Measurements from ENCODE around the gene MVB12B. TPM values are rescaled to one million over a fixed set of nuclear protein-coding genes. Genes with fewer than 3 reads are reported as not detected.

MVB12B gene
- total RNA-seq, 4 donors from 2014 or later = 15.7 to 27.3 (median 22.7) TPM

GRCh38 chr9:126337729-126338372 is 11.2 kb downstream of the MVB12B start:
- H3K4me1 ChIP-seq = peaks cover 11 to 38% (median 23%) of the 10 kb centered on the region in 4 donors
- no peak overlapping the region for H3K27ac ChIP-seq
- intact Hi-C loops (cut with DNase I; ENCODE audit: low total_unique reads) (no loop called here), in situ Hi-C loops (cut with MboI; ENCODE audit: low pct_ligation_motif_present in 1 of 4, low pct_unique_long_range_greater_than_20kb in 1 of 4, low sequenced_read_pairs in 3 of 4) (no loop called here)
- DNase-seq = no peak
- no peaks in the 10 kb centered on the region for H3K36me3 ChIP-seq
- no peaks in the 10 kb centered on the region for H3K9me3 ChIP-seq
- no peaks in the 10 kb centered on the region for H3K27me3 ChIP-seq
- H3K4me3 ChIP-seq = no peak overlapping the region
- TF ChIP-seq POLR2A (IDR thresholded peaks at IDR 0.05) = no peak
- TF ChIP-seq EP300 (IDR thresholded peaks at IDR 0.05; ENCODE audit: low read depth) = no peak
- no peak for TF ChIP-seq CTCF (IDR thresholded peaks at IDR 0.05)
- TF ChIP-seq POLR2AphosphoS5 (IDR thresholded peaks at IDR 0.05) = no peak
- 91 to 100% methylated on average over 4 to 32 of the region's 32 CpGs for WGBS, 2 donors (ENCODE audit: low coverage in 1 of 2)

GRCh38 chr9:126338945-126339344 is 12.3 kb downstream of the MVB12B start:
- H3K4me3 ChIP-seq = no peak overlapping the region
- no peaks in the 10 kb centered on the region for H3K27me3 ChIP-seq
- H3K36me3 ChIP-seq = no peaks in the 10 kb centered on the region
- no peaks in the 10 kb centered on the region for H3K9me3 ChIP-seq
- peak overlapping the region in 1 of 4 donors; percentile 5 for H3K27ac ChIP-seq
- WGBS, 2 donors (ENCODE audit: low coverage in 1 of 2) = 20 to 37% methylated on average over 1 to 3 of the region's 3 CpGs
- no peak for DNase-seq
- peaks cover 11 to 46% (median 30%) of the 10 kb centered on the region in 4 donors for H3K4me1 ChIP-seq
- no peak for TF ChIP-seq POLR2AphosphoS5 (IDR thresholded peaks at IDR 0.05)
- no peak for TF ChIP-seq POLR2A (IDR thresholded peaks at IDR 0.05)
- no peak for TF ChIP-seq CTCF (IDR thresholded peaks at IDR 0.05)
- no peak for TF ChIP-seq EP300 (IDR thresholded peaks at IDR 0.05; ENCODE audit: low read depth)
- in situ Hi-C loops (cut with MboI; ENCODE audit: low pct_ligation_motif_present in 1 of 4, low pct_unique_long_range_greater_than_20kb in 1 of 4, low sequenced_read_pairs in 3 of 4) = no loop called here
- intact Hi-C loops (cut with DNase I; ENCODE audit: low total_unique reads) = no loop called here

- no peaks in the 10 kb centered on the region for H3K27me3 ChIP-seq
- H3K9me3 ChIP-seq = no peaks in the 10 kb centered on the region
- no peak for DNase-seq
- no peak overlapping the region for H3K4me3 ChIP-seq
- H3K36me3 ChIP-seq = no peaks in the 10 kb centered on the region
- in situ Hi-C loops (cut with MboI; ENCODE audit: low pct_ligation_motif_present in 1 of 4, low pct_unique_long_range_greater_than_20kb in 1 of 4, low sequenced_read_pairs in 3 of 4) (no loop called here), intact Hi-C loops (cut with DNase I; ENCODE audit: low total_unique reads) (no loop called here)
- 75 to 93% methylated on average over 2 to 4 of the region's 4 CpGs for WGBS, 2 donors (ENCODE audit: low coverage in 1 of 2)
- H3K4me1 ChIP-seq = peaks cover 5 to 31% (median 20%) of the 10 kb centered on the region in 4 donors
- no peak for TF ChIP-seq POLR2AphosphoS5 (IDR thresholded peaks at IDR 0.05)
- no peak for TF ChIP-seq POLR2A (IDR thresholded peaks at IDR 0.05)
- no peak for TF ChIP-seq EP300 (IDR thresholded peaks at IDR 0.05; ENCODE audit: low read depth)
- TF ChIP-seq CTCF (IDR thresholded peaks at IDR 0.05) = no peak
- no peak overlapping the region for H3K27ac ChIP-seq
Observed at GRCh38 chr9:126341426-126341825, 14.8 kb downstream of the MVB12B start.

- no peaks in the 10 kb centered on the region for H3K36me3 ChIP-seq
- intact Hi-C loops (cut with DNase I; ENCODE audit: low total_unique reads) = no loop called here
- in situ Hi-C loops (cut with MboI; ENCODE audit: low pct_ligation_motif_present in 1 of 4, low pct_unique_long_range_greater_than_20kb in 1 of 4, low sequenced_read_pairs in 3 of 4) = no loop called here
- no peaks in the 10 kb centered on the region for H3K9me3 ChIP-seq
- TF ChIP-seq EP300 (IDR thresholded peaks at IDR 0.05; ENCODE audit: low read depth) = no peak
- TF ChIP-seq POLR2A (IDR thresholded peaks at IDR 0.05) = no peak
- TF ChIP-seq POLR2AphosphoS5 (IDR thresholded peaks at IDR 0.05) = no peak
- TF ChIP-seq CTCF (IDR thresholded peaks at IDR 0.05) = no peak
- no peak overlapping the region for H3K4me3 ChIP-seq
- WGBS, 2 donors (ENCODE audit: low coverage in 1 of 2) = 60 to 69% methylated on average over 1 to 4 of the region's 4 CpGs
- no peak for DNase-seq
- H3K27ac ChIP-seq = peak overlapping the region in 1 of 4 donors; percentile 69
- peaks cover 5 to 34% (median 21%) of the 10 kb centered on the region in 4 donors for H3K4me1 ChIP-seq
- no peaks in the 10 kb centered on the region for H3K27me3 ChIP-seq
Observed at GRCh38 chr9:126341902-126342301, 15.3 kb downstream of the MVB12B start.
